NCI-H446 treated with DMSO at 0.1 percent for 48 hours (cell line): ENCODE results near the gene MAGI2.

ENCODE experiments used
- DNase-seq: peaks from one replicate; lab custom pipeline; 2025; lab: John Stamatoyannopoulos, UW

Gene MAGI2

GRCh38 chr7:78140109-78140508 lies 1313.4 kb downstream of the MAGI2 start:
- no peak for DNase-seq

- DNase-seq, result peak; percentile 18
Measured at GRCh38 chr7:78139335-78139734, 1314.1 kb downstream of the MAGI2 start.

- no peak for DNase-seq
Measured at GRCh38 chr7:78134774-78135173, 1318.7 kb downstream of the MAGI2 start.

- DNase-seq, result peak; percentile 8
Measured at GRCh38 chr7:78134256-78134655, 1319.2 kb downstream of the MAGI2 start.

GRCh38 chr7:78130446-78131215 lies 1322.8 kb downstream of the MAGI2 start:
- no peak for DNase-seq

- DNase-seq, result no peak
Measured at GRCh38 chr7:78129865-78130264, 1323.6 kb downstream of the MAGI2 start.

GRCh38 chr7:78127009-78127408 lies 1326.5 kb downstream of the MAGI2 start:
- no peak for DNase-seq

- DNase-seq, result no peak
Measured at GRCh38 chr7:78125884-78126283, 1327.6 kb downstream of the MAGI2 start.

GRCh38 chr7:78124216-78124615 lies 1329.3 kb downstream of the MAGI2 start:
- no peak for DNase-seq

- no peak for DNase-seq
Measured at GRCh38 chr7:78121888-78122287, 1331.6 kb downstream of the MAGI2 start.

GRCh38 chr7:78118470-78118869 lies 1335.0 kb downstream of the MAGI2 start:
- DNase-seq, result no peak

GRCh38 chr7:78115876-78116275 lies 1337.6 kb downstream of the MAGI2 start:
- no peak for DNase-seq

GRCh38 chr7:78114993-78115392 lies 1338.5 kb downstream of the MAGI2 start:
- DNase-seq, result no peak

GRCh38 chr7:78112488-78112887 lies 1341.0 kb downstream of the MAGI2 start:
- DNase-seq, result no peak

- DNase-seq, result no peak
Measured at GRCh38 chr7:78111386-78111785, 1342.1 kb downstream of the MAGI2 start.

GRCh38 chr7:78103475-78103874 lies 1350.0 kb downstream of the MAGI2 start:
- no peak for DNase-seq

GRCh38 chr7:78101076-78101475 lies 1352.4 kb downstream of the MAGI2 start:
- DNase-seq, result no peak

GRCh38 chr7:78099715-78100394 lies 1353.6 kb downstream of the MAGI2 start:
- no peak for DNase-seq

- DNase-seq, result no peak
Measured at GRCh38 chr7:78095549-78095948, 1357.9 kb downstream of the MAGI2 start.

GRCh38 chr7:78092331-78092730 lies 1361.1 kb downstream of the MAGI2 start:
- no peak for DNase-seq

- no peak for DNase-seq
Measured at GRCh38 chr7:78090616-78091015, 1362.9 kb downstream of the MAGI2 start.

- no peak for DNase-seq
Measured at GRCh38 chr7:78083476-78084120, 1369.9 kb downstream of the MAGI2 start.

- DNase-seq, result no peak
Measured at GRCh38 chr7:78082556-78082955, 1370.9 kb downstream of the MAGI2 start.
